ENCODE measurements around the gene NEK2.
"Not testable (repeated sequence)": the region's sequence is repeated elsewhere in the genome, so short reads cannot be mapped to it uniquely, and the experiment has no call there.

The NEK2 gene

GRCh38 chr1:211695135-211695816 is 19.9 kb upstream of the NEK2 start:
- DNase-seq (ENCODE audit: low spot score), result peak; percentile 71

GRCh38 chr1:211693911-211694310 is 18.5 kb upstream of the NEK2 start:
- DNase-seq (ENCODE audit: low spot score), result not testable (repeated sequence)

- no peak for DNase-seq (ENCODE audit: low spot score)
Observed at GRCh38 chr1:211688421-211688820, 13.0 kb upstream of the NEK2 start.

- no peak for DNase-seq (ENCODE audit: low spot score)
Observed at GRCh38 chr1:211687462-211688215, 12.2 kb upstream of the NEK2 start.

GRCh38 chr1:211685823-211686222 is 10.4 kb upstream of the NEK2 start:
- DNase-seq (ENCODE audit: low spot score), result no peak

GRCh38 chr1:211684791-211685190 is 9.4 kb upstream of the NEK2 start:
- no peak for DNase-seq (ENCODE audit: low spot score)

GRCh38 chr1:211684331-211684730 is 8.9 kb upstream of the NEK2 start:
- DNase-seq (ENCODE audit: low spot score), result no peak

- no peak for DNase-seq (ENCODE audit: low spot score)
Observed at GRCh38 chr1:211683396-211684297, 8.2 kb upstream of the NEK2 start.

- DNase-seq (ENCODE audit: low spot score), result not testable (repeated sequence)
Observed at GRCh38 chr1:211682186-211682585, 6.8 kb upstream of the NEK2 start.

- DNase-seq (ENCODE audit: low spot score), result peak; percentile 88
Observed at GRCh38 chr1:211680752-211681327, 5.4 kb upstream of the NEK2 start.

- DNase-seq (ENCODE audit: low spot score), result no peak
Observed at GRCh38 chr1:211677659-211678058, 2.2 kb upstream of the NEK2 start.

- DNase-seq (ENCODE audit: low spot score), result no peak
Observed at GRCh38 chr1:211676761-211677160, 1.3 kb upstream of the NEK2 start.

- DNase-seq (ENCODE audit: low spot score), result no peak
Observed at GRCh38 chr1:211676106-211676583, 724 bp upstream of the NEK2 start.

- no peak for DNase-seq (ENCODE audit: low spot score)
Observed at GRCh38 chr1:211667065-211667617, 8.3 kb downstream of the NEK2 start.

- DNase-seq (ENCODE audit: low spot score), result no peak
Observed at GRCh38 chr1:211660718-211661222, 14.7 kb downstream of the NEK2 start.

- DNase-seq (ENCODE audit: low spot score), result no peak
Observed at GRCh38 chr1:211656728-211657127, 18.7 kb downstream of the NEK2 start.

- peak; percentile 76 for DNase-seq (ENCODE audit: low spot score)
Observed at GRCh38 chr1:211654838-211655787, 20.3 kb downstream of the NEK2 start.

GRCh38 chr1:211653959-211654496 is 21.4 kb downstream of the NEK2 start:
- DNase-seq (ENCODE audit: low spot score), result peak; percentile 38

- no peak for DNase-seq (ENCODE audit: low spot score)
Observed at GRCh38 chr1:211653293-211653692, 22.1 kb downstream of the NEK2 start.

- no peak for DNase-seq (ENCODE audit: low spot score)
Observed at GRCh38 chr1:211652371-211652770, 23.1 kb downstream of the NEK2 start.

Data from SK-N-DZ (cell line).